GM19463 (cell line): ENCODE results near the gene MIF.
"Not testable (repeated sequence)": the region's sequence is repeated elsewhere in the genome, so short reads cannot be mapped to it uniquely, and the experiment has no call there.

ENCODE experiments used
- ATAC-seq: cut with Tn5 transposase; IDR thresholded peaks from one replicate; pipeline ENCODE4 v1.9.1; 2021; ENCODE audit warnings: mild to moderate bottlenecking, moderate library complexity; ENCODE audit not compliant: unreplicated experiment

Gene MIF

DNA sequence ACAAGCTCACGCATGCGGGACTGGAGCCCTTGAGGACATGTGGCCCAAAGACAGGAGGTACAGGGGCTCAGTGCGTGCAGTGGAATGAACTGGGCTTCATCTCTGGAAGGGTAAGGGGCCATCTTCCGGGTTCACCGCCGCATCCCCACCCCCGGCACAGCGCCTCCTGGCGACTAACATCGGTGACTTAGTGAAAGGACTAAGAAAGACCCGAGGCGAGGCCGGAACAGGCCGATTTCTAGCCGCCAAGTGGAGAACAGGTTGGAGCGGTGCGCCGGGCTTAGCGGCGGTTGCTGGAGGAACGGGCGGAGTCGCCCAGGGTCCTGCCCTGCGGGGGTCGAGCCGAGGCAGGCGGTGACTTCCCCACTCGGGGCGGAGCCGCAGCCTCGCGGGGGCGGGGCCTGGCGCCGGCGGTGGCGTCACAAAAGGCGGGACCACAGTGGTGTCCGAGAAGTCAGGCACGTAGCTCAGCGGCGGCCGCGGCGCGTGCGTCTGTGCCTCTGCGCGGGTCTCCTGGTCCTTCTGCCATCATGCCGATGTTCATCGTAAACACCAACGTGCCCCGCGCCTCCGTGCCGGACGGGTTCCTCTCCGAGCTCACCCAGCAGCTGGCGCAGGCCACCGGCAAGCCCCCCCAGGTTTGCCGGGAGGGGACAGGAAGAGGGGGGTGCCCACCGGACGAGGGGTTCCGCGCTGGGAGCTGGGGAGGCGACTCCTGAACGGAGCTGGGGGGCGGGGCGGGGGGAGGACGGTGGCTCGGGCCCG, at the start of gene MIF:
TSS of gene MIF (plus strand) at position 439 of the 765 bp plus-strand sequence. CDS start at position 531, 92 bp downstream.
- ATAC-seq = peak; percentile 84

DNA sequence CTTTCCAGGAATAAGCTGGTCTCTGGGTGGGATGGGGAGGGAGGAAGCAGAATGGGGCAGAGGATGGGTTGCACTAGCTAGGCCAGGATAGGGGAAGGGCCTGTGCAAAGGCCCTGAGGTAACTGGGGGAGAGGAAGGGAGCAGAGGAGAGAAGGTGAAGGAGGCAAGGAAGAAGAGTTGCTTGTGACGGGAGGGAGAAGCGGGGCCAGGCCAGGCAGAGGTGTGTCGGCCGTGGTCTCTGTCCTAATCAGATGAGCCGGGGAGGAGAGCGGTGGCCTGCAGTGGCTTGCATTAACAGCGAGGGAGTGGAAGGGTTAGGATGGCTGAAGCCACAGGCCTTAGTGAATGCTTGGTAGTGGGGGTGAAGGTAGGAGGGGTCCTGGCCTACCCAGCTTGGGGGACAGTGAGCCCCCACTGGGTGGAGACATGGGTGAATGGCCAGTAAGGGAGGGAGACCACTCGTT, 49.4 kb upstream of the MIF start:
- ATAC-seq = no peak

DNA sequence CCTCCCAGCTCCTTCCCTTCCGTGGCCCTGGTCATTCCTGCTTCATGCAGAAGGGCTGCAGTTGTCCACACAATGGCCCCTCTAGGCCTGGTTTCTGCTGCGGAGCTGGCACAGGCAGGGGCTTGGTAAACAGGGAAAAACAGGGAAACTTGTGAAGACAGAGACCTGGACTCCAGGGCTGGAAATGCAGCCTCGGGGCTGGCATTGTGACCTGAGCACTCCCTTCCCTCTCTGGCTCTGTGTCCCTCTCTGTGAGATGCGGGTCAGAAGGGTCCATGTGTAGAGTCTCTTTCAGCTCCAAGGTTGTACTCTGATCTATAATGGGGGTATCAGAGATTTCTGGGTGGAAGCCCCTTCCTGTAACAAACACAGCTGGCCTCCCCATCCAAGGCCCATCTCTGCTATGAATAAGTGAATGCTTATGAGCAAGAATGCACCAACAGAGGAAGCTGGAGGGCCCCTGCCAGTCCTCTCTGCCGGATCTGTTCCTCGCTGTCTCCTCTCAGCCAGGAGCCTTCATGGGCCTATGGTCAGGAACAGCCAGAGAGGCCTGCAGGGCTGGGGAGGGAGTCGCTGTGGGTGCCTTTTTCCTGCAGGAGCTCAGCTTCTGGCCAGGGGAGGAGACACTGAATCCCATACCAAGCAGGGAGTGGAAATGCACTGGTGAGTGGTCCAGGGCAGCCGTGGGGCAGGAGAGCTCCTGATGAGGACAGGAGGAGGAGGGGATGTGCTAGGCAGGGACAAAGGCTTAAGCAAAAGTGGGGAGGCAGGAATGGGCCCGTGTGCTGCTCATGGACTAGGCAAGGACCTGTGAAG, 48.7 kb upstream of the MIF start:
- no peak for ATAC-seq

DNA sequence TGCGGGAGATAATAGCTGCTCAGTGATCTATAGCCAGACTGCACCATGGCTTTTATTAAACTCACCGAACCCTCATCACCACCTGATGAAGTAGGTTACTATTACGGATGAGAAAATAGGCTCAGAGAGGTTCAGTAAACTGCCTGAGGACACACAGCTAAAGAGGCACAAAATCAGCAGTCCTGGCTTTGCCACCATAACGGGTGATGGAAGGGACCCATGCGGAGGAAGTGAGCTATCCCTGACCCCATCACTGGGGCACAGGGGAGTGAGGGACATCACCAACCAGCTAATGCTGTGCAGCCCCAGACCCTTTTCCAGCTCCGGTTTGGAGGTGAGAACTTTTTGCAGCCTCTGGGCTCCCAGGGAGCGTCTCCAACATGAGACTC, 48.1 kb upstream of the MIF start:
- no peak for ATAC-seq

DNA sequence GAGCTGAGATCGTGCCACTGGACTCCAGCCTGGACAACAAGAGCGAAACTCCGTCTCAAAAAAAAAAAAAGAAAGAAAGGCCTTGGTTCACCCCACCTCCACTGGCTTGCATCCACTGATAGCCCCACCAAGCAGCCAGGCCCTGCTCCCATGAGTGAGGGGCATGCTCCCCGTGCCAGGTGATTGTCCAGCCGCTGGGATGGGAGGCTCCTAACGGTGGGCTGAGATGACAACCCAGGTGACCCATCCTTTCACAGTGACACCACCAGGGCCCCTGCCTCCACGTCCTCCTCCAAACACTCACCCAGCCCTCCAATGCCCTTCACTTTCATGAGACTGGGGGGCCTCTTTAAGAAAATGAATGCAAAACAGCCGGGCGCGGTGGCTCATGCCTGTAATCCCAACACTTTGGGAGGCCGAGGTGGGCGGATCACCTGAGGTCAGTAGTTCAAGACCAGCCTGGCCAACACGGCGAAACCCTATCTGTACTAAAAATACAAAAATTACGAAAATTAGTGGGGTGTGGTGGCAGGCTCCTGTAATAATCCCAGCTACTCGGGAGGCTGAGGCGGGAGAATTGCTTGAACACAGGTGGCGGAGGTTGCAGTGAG, 46.8 kb upstream of the MIF start:
- no peak for ATAC-seq

DNA sequence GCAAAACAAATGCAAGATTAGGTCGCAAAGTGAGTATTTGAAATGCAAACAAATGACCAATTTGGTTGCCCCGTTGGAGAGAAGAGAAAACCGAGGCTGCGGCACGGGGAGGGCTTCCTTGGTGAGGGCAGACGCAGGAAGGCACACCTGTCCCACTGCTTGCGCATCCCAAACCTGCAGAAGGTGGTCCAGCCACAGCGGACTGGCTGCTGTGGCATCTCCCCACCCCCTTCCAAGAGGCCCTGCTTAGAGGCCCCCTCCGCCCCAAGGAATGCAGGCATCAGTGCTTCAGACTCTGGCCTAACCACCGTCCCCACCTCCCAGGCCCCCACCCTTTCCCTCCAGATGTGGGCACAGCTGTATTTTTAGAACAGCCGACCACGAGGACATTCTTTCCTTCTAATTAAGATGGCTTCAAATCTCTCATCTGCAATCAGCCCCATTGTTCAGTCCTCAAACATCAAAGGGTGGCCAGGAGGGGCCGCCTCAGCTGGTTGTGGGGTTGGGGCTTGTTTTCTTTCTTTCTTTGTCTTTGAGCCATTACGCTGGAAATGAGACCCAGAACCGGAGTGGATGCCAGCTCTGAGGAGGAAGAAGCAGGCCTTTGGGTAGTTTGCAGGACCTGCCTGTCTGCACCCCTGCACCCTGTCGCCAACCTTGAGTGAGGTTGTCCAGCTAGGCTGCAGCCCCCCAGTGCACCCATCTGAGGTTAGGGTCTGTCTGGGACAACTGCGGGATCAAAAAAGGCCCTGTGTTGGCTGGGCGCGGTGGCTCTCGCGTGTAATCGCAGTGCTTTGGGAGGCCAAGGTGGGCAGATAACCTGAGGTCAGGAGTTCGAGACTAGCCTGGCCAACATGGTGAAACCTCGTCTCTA, 46.0 kb upstream of the MIF start:
- no peak for ATAC-seq

DNA sequence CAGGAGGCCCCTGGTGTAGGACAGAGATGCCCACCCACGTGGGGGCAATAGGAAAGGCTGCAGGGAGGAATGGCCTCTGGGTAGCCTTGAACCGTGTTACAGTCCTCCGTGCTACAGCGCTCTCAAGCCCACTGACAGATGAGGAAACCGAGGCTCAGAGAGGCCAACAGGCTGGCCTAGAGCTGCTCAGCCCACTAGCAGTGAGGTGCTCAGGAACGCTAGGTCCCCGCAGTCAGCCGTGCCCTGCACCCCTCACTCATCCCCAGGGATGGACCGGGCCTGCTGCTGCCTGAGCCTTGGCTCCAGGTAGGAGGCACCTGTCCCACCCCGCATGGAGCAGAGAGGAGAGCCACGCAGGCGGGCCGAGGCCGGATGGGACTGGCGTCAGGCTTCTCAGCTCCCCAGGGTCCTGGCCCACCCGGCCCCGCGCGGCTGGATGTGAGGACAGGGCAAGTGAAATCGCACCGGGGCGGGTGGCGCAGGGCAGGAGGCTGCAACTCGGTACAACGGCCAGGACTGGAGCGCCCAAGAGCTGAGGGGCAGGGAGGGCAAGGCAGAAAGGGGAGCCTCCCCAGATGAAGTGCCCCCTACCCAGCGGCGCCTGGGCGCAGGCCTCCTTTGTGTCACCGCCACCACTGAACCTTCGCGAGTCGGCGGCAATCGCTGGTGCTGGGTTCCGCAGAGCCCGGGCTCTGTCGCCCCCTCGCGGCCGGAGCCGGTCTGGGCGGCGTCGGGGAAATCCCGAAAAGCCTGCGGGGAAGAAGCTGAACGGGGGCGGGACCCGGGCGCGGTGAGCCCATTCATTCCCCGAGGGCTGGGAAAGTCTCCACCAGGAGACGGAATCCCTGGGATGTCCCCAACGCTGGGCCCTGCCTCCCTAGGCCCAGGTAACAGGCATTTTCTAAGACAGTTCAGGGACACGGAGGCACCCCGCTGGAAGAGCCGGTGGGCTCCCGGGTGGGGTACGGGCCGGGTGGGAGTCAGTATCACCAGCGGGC, 44.9 kb upstream of the MIF start:
- ATAC-seq = no peak

DNA sequence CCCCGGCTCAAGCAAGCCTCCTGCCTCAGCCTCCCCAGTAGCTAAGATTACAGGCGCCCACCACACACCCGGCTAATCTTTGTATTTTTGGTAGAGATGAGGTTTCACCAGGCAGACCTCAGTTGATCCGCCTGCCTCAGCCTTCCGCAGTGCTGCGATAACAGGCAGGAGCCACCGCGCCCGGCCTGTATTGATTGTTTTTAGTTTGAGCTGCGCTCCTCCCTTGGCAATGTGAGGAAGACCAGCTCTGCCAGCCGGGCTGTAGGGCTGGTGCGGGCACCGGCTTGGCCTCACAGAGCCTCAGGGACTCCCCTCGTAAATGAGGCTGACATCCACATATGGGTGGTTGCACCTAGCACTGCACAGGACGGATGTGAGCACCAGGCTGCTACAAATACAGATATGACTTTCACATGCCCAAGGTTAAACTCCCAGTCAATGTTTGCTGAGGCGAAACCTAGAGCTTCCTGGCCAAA, 44.0 kb upstream of the MIF start:
- ATAC-seq = peak; percentile 67

DNA sequence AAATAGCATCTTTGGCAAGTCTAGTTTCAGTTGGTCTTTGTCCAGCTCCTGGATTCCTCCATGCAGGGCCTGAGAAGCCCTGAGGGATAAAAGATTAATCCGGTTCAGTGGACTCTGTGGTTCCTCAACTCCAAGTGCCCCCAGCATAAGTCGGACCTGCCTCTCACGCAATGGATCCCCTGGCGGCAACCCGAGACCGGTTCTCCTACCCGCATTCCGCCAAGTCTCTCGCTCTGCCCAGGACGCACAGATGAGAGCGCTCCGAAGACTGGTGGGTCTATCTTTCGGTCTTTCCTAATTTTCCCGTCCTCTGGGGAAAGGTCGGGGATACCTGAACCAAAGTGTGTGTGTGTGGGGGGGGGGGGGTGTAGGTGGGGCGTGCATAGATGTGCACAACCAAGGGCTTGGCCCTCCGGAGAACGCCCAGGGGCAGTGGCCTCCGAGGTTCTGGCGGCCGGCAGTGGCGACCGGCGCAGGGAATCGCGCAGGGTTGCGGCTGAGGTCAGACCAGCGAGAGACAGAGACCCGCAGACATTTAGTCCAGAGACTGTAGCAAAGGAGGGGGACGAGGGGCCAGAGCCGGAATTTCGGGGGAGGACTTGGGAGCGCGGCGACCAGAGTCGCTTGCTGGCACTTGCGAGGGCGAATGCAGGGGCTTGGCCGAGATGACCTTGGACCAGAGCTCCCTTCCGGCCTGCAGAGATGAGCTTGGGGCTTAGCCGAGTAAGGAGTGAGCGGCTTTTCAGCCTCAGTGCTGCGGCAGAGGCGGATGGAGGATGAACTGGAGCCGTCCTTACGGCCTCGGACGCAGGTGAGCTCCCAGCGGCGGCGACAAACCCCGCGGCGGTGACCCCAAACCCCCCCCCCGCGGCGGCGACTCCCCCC, 37.2 kb upstream of the MIF start:
- peak; percentile 49 for ATAC-seq

DNA sequence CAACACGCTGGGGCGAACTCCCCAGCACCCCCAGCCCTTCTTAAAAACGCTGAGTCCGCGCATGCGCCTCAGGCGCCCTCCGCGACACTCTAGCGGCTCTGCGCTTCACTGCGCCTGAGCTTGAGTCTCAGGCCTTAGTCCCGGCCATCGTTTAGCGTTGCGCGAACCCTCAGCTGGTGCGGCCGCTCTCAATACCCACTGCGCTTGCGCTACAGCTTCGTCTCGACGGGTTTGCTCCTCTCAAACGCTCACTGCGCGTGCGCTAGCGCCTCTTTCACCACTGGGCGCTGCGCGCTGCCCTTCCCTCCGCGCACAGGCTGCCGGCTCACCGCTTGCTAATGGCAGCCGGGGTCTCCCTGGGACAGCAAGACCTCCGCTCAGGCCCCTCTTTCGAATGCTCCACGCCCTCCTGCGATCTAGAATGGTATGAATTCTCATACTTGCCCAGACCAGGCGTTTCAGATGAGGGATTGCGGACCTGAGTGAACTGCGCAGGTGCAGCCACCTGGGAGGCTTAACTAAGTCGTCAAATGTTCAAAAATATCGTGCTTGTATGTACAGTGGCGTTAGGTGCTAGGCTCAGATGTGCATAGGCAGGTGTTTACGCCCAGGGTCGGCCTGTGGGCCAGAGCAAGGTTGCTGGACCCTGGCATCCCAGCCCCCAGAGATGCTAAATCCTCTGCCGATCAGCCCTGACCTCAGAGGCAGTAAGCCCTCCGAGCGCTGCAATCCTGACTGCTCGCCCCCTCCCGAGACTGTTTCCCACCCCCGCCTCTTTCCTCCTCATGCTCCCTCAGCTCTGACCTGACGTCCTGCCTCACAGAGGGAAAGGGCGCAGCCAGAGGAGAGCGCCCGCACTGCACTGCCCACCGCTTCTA, 36.3 kb upstream of the MIF start, which contains the start of gene SLC2A11:
TSS of gene SLC2A11 (plus strand) at position 270 of the 878 bp plus-strand sequence. CDS start at position 395, 125 bp downstream.
- ATAC-seq = peak; percentile 88

DNA sequence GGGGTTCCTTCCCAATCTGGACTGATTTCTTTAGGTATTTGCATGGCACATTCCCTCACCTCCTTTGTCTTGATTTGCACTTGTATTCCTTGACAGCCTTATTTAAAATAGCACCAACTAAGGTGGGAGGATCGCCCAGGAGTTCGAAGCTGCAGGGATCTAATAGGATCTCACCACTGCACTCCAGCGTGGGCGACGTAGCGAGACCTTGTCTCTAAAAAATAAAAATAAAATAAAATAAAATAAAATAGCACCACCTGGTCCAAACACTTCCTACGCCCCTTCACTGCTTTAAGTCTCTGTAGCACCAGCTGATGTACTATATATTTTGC, 35.7 kb upstream of the MIF start:
- no peak for ATAC-seq

DNA sequence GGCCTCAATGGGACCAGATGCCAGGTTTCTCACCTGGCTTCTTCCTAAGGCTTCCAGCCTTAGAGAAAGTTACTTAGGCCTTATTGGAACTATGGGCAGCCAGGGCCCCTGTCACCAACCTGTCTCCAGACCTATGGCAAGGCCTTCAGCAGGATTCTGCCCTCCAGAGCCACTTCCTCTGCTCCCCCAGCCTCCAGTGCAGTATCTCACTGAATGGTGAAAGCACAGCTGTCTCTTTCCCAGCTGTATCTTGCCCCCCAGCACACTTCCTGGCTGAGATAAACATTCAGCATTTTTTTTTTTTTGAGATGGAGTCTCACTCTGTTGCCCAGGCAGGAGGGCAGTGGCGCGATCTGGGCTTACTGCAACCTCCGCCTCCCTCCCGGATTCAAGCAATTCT, 35.0 kb upstream of the MIF start:
- no peak for ATAC-seq

DNA sequence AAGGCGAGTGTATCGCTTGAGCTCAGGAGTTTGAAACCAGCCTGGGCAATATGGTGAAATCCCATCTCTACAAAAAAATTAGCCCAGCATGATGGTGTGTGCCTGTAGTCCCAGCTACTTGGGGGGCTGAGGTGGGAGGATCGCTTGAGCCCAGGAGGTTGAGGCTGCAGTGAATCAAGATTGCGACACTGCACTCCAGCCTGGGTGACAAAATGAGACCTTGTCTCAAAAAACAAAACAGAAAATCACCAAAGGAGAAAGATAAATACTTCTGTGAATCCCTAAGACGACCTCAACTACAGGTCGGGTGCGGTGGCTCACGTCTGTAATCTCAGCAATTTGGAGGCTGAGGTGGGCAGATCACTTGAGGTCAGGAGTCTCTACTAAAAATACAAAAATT, 34.0 kb upstream of the MIF start:
- ATAC-seq = not testable (repeated sequence)

DNA sequence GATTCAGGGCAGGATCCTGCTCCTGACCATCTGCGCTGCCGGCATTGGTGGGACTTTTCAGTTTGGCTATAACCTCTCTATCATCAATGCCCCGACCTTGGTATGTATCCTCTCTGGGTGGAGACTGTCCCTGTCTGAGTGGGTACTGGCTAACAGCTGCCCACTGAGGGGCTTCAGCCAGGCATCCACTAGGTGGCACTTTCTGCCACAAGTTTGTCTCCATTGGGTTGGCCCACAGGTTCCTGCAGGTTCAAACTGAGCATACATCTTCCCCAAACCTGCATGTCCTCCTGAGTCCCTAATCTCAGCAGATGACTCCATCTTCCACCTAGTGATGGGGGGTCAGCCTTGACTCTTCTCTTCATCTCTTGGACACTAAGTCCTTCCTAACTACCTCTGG, 32.1 kb upstream of the MIF start:
- no peak for ATAC-seq

DNA sequence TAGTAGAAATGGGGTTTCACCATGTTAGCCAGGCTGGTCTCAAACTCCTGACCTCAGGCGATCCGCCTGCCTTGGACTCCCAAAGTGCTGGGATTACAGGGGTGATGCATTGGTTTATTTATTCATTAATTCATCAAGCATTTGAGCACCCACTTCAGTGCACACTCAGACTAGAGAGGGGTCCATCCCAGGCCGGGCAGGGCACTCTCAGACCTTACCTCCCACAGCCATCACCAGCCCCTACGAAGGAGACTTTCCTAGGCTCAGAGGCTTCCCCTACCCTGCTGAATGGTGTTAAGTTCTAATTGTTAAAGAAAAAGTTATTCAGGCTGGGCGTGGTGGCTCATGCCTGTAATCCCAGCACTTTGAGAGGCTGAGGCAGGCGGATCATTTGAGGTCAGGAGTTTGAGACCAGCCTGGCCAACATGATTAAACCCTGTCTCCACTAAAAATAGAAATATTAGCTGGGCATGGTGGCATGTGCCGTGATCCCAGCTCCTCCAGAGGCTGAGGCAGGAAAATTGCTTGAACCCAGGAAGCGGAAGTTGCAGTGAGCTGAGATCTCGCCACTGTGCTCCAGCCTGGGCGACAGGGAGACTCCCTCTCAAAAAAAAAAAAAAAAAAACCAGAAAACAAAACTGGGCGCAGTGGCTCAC, 29.6 kb upstream of the MIF start:
- not testable (repeated sequence) for ATAC-seq

DNA sequence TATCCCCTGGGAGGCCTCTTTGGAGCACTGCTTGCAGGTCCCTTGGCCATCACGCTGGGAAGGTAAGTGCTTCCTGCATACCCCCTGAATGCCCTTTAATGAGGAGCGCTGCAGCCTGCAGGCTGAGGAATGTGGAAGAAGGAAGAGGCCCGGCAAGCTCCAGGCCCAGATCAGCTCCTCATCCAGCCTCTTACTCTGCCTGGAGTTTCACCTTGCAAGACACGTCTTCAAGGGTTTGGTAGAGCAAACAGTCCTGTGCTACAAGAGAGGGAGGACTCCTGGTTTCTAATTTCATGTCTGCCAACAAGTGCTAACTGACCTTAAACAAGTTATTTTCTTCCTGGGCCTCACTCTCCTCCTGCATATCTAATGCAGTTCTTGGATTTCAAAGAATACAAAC, 25.6 kb upstream of the MIF start:
- ATAC-seq = no peak

DNA sequence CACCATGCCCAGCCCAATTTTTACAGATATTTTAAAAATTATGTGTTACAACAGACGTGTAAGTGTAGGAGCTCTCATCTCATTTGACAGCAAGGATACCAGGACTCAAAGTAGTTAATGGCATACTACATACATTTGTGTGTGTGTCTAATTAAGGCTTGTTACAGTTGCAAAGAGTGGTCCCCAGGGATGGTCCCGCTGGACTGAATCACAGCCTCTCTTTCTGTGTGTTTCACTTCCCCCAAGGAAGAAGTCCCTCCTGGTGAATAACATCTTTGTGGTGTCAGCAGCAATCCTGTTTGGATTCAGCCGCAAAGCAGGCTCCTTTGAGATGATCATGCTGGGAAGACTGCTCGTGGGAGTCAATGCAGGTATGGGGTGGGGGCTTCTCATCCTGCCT, 19.3 kb upstream of the MIF start:
- ATAC-seq = no peak
